Peyer's patch (tissue), 4 donors: ENCODE data around the gene TRMT61A.

Source experiments
- POLR2A ChIP-seq, 2 donors: fragments of 450-650 bp; IDR thresholded peaks; one replicate each; pipeline ENCODE4 v1.5.1; 2017; ENCODE audit warnings: antibody characterized with exemption in 2 of 2, mild to moderate bottlenecking in 2 of 2, moderate library complexity in 2 of 2
- TF ChIP-seq, protein P1 (sequence below), 6 experiments: fragments of 450-650 bp in 4 of 6; fragments of 200-600 bp in 2 of 6; sonication (generic) in 1 of 6; IDR thresholded peaks; one replicate each; pipeline ENCODE4 v1.5.1; 2017 to 2019; ENCODE audit warnings: antibody characterized with exemption in 6 of 6, mild to moderate bottlenecking in 3 of 6, moderate library complexity in 1 of 6

GRCh38 chr14:103576371-103577024, 47.5 kb downstream of the TRMT61A start:
- TF ChIP-seq POLR2A (IDR thresholded peaks at IDR 0.05), result no peak
- TF ChIP-seq, protein P1, sequence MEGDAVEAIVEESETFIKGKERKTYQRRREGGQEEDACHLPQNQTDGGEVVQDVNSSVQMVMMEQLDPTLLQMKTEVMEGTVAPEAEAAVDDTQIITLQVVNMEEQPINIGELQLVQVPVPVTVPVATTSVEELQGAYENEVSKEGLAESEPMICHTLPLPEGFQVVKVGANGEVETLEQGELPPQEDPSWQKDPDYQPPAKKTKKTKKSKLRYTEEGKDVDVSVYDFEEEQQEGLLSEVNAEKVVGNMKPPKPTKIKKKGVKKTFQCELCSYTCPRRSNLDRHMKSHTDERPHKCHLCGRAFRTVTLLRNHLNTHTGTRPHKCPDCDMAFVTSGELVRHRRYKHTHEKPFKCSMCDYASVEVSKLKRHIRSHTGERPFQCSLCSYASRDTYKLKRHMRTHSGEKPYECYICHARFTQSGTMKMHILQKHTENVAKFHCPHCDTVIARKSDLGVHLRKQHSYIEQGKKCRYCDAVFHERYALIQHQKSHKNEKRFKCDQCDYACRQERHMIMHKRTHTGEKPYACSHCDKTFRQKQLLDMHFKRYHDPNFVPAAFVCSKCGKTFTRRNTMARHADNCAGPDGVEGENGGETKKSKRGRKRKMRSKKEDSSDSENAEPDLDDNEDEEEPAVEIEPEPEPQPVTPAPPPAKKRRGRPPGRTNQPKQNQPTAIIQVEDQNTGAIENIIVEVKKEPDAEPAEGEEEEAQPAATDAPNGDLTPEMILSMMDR (IDR thresholded peaks at IDR 0.05), result no peak
